Measurements from ENCODE around the gene FCHSD2.
A peak's percentile ranks its signal among the peaks of the same experiment; 100 is the strongest.

The FCHSD2 gene

DNA sequence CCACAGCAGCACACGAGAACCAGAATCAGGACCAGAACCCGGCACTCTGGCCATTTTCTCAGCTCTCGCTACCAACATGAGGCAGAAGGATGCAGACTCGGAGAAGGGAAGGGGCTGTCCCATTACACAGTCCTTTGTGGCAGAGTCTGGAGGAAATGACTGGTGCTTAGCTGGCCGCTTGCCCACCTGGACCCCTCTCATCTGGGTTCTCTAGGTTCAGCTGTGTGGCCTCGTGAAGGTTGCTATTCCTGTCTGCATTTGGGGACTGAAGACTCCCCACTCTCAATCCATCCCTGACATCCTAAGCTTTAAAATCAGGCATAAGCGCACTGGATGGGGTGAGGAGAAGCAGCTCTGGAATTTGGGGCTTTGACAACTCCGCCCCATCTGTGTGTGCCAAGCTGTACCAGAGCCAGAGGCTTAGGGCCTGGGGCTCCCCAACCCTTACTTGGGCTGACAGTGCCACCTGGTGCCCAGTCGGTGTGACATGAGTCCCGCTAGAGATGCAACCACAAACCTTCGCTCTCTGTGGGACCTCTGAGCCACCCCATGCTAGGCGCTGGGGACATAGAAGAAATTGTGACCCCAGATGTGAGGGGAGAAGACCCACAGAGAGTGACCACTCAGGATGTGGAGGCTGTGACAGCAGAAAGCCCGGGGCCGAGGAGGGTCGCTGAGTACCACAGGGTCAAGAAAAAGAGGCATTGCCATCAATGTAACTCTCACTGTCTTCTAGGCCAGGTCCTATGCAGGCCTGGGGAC lies 35.8 kb upstream of the FCHSD2 start:
- peak; percentile 77 for DNase-seq (ENCODE audit: extremely low read depth, low read depth)
- TF ChIP-seq, protein P1, sequence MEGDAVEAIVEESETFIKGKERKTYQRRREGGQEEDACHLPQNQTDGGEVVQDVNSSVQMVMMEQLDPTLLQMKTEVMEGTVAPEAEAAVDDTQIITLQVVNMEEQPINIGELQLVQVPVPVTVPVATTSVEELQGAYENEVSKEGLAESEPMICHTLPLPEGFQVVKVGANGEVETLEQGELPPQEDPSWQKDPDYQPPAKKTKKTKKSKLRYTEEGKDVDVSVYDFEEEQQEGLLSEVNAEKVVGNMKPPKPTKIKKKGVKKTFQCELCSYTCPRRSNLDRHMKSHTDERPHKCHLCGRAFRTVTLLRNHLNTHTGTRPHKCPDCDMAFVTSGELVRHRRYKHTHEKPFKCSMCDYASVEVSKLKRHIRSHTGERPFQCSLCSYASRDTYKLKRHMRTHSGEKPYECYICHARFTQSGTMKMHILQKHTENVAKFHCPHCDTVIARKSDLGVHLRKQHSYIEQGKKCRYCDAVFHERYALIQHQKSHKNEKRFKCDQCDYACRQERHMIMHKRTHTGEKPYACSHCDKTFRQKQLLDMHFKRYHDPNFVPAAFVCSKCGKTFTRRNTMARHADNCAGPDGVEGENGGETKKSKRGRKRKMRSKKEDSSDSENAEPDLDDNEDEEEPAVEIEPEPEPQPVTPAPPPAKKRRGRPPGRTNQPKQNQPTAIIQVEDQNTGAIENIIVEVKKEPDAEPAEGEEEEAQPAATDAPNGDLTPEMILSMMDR (IDR thresholded peaks at IDR 0.05; ENCODE audit: low read depth, low read length): peak; percentile 81

DNA sequence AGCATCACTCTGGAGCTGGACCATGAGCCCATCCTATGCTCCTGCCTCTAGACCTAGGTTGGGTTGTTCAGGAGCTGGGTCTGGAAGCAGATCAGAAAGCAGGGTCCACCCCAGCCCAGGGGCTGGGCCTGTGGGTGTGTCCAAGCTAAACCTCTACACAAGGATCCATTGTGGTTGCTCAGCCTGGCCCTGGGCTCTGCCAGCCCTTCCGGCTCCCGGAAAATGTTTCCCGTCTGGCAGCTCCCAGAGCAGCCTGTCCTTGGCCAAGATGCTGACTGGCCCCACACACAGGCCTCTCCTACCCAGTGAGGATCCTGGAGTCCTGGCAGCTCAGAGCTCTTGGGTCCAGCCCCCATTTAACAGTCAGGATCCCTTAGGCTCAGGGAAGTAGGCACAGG lies 35.3 kb upstream of the FCHSD2 start:
- DNase-seq (ENCODE audit: extremely low read depth, low read depth): no peak
- TF ChIP-seq, protein P1 (IDR thresholded peaks at IDR 0.05; ENCODE audit: low read depth, low read length): no peak

DNA sequence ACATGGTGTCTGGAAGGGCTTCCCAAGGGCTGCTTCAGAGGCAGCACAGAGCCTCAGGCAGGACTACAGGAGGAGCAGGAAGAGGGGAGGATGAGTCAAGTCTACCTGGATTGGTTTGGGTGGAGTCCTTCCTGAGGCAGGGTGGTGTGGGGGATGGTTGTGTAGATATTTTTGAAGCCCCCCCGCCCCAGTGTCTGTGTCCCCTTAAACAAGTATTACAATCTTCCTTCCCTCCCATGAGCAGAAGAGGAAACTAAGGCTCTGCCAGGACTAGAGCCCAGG lies 34.7 kb upstream of the FCHSD2 start:
- no peak for DNase-seq (ENCODE audit: extremely low read depth, low read depth)

DNA sequence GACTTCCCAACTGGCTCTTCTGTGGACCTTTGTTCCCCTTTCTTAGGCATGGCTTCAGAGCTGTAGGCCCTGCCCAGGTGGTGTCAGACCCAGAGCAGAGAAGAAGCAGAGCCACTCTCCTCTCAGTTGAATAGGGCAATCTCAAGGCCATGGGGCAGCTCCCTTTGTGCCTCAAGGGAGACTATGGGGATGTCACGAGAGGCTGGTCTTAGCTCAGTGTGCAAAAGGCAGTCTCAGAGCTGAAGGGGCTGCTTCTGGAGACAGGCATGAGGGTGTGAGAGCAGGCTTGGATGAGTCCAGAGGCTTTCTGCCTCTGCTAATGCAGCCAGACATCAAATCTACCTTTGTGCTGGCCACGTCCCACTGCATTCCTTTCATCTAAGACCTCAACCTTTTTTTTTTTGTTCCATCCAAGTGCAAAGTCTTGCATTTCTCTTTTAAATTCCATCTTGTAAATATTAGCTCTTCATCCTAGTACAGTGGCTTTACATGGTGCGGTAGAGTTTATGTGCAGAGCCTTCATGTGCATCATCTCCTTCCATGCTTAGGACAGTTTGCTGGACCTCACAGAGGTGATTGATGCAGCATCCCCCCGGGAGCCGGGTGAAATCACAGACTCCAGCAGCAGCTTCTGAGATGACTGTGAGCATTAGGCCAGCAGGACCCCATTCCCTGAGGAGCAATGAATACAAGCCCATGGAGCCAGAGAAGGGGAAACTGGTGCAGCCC lies 34.2 kb upstream of the FCHSD2 start:
- DNase-seq (ENCODE audit: extremely low read depth, low read depth): no peak
- TF ChIP-seq, protein P1 (IDR thresholded peaks at IDR 0.05; ENCODE audit: low read depth, low read length): no peak

More for the DNA sequence above, 34.7 kb upstream of the FCHSD2 start:
- TF ChIP-seq, protein P1 (IDR thresholded peaks at IDR 0.05; ENCODE audit: low read depth, low read length): no peak

DNA sequence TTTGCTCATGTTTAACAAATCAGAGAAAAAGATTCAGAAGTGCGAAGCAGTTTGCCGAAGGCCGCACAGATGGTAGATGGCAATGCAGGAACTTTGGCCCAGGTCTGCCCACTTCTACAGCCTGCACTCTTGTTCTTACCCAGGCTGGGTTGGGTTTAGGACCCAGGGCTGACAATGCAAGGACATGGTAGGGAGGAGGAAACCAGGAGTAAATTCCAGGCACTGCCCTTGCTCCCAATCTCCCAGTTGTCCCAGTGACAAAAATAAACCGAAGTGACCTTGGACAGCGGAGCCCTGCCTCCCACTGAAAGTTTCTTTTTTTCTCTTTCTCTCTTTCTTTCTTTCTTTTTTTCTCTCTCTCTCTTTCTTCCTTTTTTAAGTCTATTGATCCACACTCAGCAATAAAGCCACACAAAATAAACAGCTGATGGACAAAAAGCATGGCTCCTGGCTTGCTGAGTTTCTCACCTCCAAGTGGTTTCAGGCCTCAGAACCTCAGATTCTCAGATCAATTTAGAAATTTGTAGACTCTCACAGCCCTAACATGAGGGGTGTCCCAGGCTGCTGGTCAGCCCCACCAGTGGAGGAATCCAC lies 33.5 kb upstream of the FCHSD2 start:
- no peak for DNase-seq (ENCODE audit: extremely low read depth, low read depth)
- TF ChIP-seq, protein P1 (IDR thresholded peaks at IDR 0.05; ENCODE audit: low read depth, low read length): no peak

DNA sequence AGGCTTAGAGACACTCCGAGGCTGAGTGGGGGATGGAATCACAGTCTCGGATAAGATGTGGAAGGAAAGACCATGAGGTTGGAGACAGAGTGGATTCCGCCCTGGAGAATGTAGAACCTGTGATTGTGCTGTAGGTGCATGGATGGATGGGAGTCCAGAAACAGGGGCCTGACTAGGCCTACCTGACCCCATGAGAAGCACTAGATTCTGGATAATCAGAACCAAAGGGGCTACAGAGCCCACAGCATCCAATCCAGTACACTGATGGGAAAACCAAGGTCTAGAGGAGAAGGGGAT lies 32.3 kb upstream of the FCHSD2 start:
- TF ChIP-seq, protein P1 (IDR thresholded peaks at IDR 0.05; ENCODE audit: low read depth, low read length): no peak
- no peak for DNase-seq (ENCODE audit: extremely low read depth, low read depth)

Measured in AG09319 (cell line).